Measurements from ENCODE around the gene SLC37A1.

Gene SLC37A1

DNA sequence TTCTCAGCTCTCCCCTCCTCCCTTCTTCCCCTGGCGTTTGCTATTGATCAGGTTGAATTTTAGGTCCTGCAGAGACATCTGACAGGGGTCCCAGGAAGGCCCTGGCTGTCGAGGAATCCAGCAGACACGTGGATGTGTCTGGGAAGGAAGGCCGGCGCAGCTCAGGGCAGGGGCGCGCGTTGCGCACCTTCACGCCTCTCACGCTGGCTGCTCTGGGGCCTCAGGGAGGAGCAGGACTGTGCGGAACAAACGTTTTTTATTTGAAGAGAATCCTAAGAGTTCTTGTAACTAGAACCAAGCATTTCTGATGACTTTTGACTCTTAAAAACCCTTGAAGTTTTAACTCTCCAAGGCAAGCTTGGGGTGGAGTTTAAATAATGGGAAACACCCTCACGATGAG, 54.2 kb downstream of the SLC37A1 start:
- H3K4me3 ChIP-seq (ENCODE audit: low read depth, low read length) = no peak overlapping the region
- no peaks in the 10 kb centered on the region for H3K4me1 ChIP-seq (ENCODE audit: control insufficient read depth, insufficient read depth, low read length)
- peaks cover 0 to 14% of the 10 kb centered on the region in 2 experiments; a peak in 1 of 3 replicates for H3K36me3 ChIP-seq (ENCODE audit: control insufficient read depth in 2 of 2, insufficient read depth in 1 of 2, low read length in 2 of 2)
- H3K27ac ChIP-seq (ENCODE audit: extremely low read depth, low read depth, low read length) = no peak overlapping the region
- ChIA-PET POLR2A (no interaction called here), CTCF (interaction anchor here (0.7 kb wide), 1 partner anchor 334 kb away, joined by 3 read pairs; no protein-coding TSS in a partner anchor)
- no peak for TF ChIP-seq ZBTB21 (tag by site-specific recombination; IDR thresholded peaks at IDR 0.05)
- no peak for TF ChIP-seq ZNF274 (IDR thresholded peaks at IDR 0.05; ENCODE audit: low read length)
- no peak for TF ChIP-seq ZNF274 (tag by site-specific recombination; IDR thresholded peaks at IDR 0.05; ENCODE audit: borderline replicate concordance)
- TF ChIP-seq, protein P1, sequence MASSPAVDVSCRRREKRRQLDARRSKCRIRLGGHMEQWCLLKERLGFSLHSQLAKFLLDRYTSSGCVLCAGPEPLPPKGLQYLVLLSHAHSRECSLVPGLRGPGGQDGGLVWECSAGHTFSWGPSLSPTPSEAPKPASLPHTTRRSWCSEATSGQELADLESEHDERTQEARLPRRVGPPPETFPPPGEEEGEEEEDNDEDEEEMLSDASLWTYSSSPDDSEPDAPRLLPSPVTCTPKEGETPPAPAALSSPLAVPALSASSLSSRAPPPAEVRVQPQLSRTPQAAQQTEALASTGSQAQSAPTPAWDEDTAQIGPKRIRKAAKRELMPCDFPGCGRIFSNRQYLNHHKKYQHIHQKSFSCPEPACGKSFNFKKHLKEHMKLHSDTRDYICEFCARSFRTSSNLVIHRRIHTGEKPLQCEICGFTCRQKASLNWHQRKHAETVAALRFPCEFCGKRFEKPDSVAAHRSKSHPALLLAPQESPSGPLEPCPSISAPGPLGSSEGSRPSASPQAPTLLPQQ (tag by site-specific recombination; IDR thresholded peaks at IDR 0.05) = no peak
- TF ChIP-seq, protein P2, sequence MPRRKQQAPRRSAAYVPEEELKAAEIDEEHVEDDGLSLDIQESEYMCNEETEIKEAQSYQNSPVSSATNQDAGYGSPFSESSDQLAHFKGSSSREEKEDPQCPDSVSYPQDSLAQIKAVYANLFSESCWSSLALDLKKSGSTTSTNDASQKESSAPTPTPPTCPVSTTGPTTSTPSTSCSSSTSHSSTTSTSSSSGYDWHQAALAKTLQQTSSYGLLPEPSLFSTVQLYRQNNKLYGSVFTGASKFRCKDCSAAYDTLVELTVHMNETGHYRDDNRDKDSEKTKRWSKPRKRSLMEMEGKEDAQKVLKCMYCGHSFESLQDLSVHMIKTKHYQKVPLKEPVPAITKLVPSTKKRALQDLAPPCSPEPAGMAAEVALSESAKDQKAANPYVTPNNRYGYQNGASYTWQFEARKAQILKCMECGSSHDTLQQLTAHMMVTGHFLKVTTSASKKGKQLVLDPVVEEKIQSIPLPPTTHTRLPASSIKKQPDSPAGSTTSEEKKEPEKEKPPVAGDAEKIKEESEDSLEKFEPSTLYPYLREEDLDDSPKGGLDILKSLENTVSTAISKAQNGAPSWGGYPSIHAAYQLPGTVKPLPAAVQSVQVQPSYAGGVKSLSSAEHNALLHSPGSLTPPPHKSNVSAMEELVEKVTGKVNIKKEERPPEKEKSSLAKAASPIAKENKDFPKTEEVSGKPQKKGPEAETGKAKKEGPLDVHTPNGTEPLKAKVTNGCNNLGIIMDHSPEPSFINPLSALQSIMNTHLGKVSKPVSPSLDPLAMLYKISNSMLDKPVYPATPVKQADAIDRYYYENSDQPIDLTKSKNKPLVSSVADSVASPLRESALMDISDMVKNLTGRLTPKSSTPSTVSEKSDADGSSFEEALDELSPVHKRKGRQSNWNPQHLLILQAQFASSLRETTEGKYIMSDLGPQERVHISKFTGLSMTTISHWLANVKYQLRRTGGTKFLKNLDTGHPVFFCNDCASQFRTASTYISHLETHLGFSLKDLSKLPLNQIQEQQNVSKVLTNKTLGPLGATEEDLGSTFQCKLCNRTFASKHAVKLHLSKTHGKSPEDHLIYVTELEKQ (tag by site-specific recombination; IDR thresholded peaks at IDR 0.05; ENCODE audit: borderline replicate concordance) = no peak
- TF ChIP-seq ZSCAN23 (tag by site-specific recombination; IDR thresholded peaks at IDR 0.05) = no peak
- TF ChIP-seq SCRT1 (tag by site-specific recombination; IDR thresholded peaks at IDR 0.05; ENCODE audit: borderline replicate concordance) = no peak
- TF ChIP-seq ZNF623 (tag by site-specific recombination; IDR thresholded peaks at IDR 0.05) = no peak
- no peak for TF ChIP-seq ZNF335 (tag by site-specific recombination; conservative IDR thresholded peaks at IDR 0.05)
- TF ChIP-seq ZFP37 (tag by site-specific recombination; IDR thresholded peaks at IDR 0.05) = no peak
- TF ChIP-seq GFI1B (tag by site-specific recombination; IDR thresholded peaks at IDR 0.05) = no peak
- TF ChIP-seq ZNF112 (tag by site-specific recombination; IDR thresholded peaks at IDR 0.05) = no peak
- TF ChIP-seq, protein P3, sequence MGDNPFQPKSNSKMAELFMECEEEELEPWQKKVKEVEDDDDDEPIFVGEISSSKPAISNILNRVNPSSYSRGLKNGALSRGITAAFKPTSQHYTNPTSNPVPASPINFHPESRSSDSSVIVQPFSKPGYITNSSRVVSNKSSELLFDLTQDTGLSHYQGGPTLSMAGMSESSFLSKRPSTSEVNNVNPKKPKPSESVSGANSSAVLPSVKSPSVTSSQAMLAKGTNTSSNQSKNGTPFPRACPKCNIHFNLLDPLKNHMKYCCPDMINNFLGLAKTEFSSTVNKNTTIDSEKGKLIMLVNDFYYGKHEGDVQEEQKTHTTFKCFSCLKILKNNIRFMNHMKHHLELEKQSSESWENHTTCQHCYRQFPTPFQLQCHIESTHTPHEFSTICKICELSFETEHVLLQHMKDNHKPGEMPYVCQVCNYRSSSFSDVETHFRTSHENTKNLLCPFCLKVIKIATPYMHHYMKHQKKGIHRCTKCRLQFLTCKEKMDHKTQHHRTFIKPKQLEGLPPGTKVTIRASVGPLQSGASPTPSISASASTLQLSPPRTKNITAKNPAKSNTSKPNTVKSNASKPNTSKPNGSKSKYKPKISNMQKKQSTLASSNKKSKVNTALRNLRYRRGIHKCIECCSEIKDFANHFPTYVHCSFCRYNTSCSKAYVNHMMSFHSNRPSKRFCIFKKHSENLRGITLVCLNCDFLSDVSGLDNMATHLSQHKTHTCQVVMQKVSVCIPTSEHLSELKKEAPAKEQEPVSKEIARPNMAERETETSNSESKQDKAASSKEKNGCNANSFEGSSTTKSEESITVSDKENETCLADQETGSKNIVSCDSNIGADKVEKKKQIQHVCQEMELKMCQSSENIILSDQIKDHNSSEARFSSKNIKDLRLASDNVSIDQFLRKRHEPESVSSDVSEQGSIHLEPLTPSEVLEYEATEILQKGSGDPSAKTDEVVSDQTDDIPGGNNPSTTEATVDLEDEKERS (tag by site-specific recombination; IDR thresholded peaks at IDR 0.05) = no peak
- no peak for TF ChIP-seq ZNF426 (tag by site-specific recombination; IDR thresholded peaks at IDR 0.05)
- no peak for TF ChIP-seq ZNF114 (tag by site-specific recombination; IDR thresholded peaks at IDR 0.05)
- TF ChIP-seq TCF7L2 (IDR thresholded peaks at IDR 0.05; ENCODE audit: borderline replicate concordance, low read depth, low read length) = no peak
- TF ChIP-seq ZBTB8A (tag by site-specific recombination; IDR thresholded peaks at IDR 0.05) = no peak
- no peak for TF ChIP-seq ZFP3 (tag by site-specific recombination; IDR thresholded peaks at IDR 0.05; ENCODE audit: low read depth)
- no peaks in the 10 kb centered on the region for H3K9me3 ChIP-seq (ENCODE audit: control insufficient read depth, insufficient read depth, low read depth, low read length)

DNA sequence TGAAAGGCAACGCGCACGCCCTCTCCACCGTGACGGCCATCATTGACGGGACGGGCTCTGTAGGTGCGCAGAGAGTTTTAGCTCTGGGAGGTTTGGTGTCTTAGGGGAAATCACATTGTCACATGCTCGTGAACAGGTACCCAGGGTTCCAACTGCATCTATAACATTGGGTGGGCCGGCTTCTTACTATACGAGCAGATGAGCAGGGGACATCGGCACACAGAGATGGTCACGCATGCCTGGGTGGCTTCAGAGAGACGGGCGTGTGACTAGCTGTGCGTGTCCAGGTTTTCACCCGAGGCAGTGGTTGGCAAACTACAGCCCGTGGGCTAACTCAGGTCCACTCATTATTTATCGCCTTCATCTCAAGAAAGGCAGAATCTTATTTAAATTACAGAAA, 54.7 kb downstream of the SLC37A1 start:
- Histone ChIP-seq H3K36me3 (ENCODE audit: control insufficient read depth in 2 of 2, insufficient read depth in 1 of 2, low read length in 2 of 2) (peaks cover 0 to 14% of the 10 kb centered on the region in 2 experiments; a peak in 1 of 3 replicates), H3K4me3 (ENCODE audit: low read depth, low read length) (no peak overlapping the region), H3K4me1 (ENCODE audit: control insufficient read depth, insufficient read depth, low read length) (no peaks in the 10 kb centered on the region), H3K27ac (ENCODE audit: extremely low read depth, low read depth, low read length) (no peak overlapping the region), H3K9me3 (ENCODE audit: control insufficient read depth, insufficient read depth, low read depth, low read length) (no peaks in the 10 kb centered on the region)
- ChIA-PET POLR2A (no interaction called here), CTCF (no interaction called here)
- TF ChIP-seq ZNF335 (tag by site-specific recombination; conservative IDR thresholded peaks at IDR 0.05) (no peak), ZNF292 (tag by site-specific recombination; IDR thresholded peaks at IDR 0.05; ENCODE audit: borderline replicate concordance, low read depth) (no peak), ZNF350 (tag by site-specific recombination; IDR thresholded peaks at IDR 0.05) (no peak), ZNF600 (tag by site-specific recombination; IDR thresholded peaks at IDR 0.05) (no peak), ZNF138 (tag by site-specific recombination; IDR thresholded peaks at IDR 0.05; ENCODE audit: borderline replicate concordance) (no peak), IKZF3 (tag by site-specific recombination; IDR thresholded peaks at IDR 0.05) (no peak), ZNF548 (tag by site-specific recombination; IDR thresholded peaks at IDR 0.05) (no peak)
- TF ChIP-seq, protein P4, sequence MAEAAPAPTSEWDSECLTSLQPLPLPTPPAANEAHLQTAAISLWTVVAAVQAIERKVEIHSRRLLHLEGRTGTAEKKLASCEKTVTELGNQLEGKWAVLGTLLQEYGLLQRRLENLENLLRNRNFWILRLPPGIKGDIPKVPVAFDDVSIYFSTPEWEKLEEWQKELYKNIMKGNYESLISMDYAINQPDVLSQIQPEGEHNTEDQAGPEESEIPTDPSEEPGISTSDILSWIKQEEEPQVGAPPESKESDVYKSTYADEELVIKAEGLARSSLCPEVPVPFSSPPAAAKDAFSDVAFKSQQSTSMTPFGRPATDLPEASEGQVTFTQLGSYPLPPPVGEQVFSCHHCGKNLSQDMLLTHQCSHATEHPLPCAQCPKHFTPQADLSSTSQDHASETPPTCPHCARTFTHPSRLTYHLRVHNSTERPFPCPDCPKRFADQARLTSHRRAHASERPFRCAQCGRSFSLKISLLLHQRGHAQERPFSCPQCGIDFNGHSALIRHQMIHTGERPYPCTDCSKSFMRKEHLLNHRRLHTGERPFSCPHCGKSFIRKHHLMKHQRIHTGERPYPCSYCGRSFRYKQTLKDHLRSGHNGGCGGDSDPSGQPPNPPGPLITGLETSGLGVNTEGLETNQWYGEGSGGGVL (tag by site-specific recombination; IDR thresholded peaks at IDR 0.05) = no peak
- TF ChIP-seq, protein P5, sequence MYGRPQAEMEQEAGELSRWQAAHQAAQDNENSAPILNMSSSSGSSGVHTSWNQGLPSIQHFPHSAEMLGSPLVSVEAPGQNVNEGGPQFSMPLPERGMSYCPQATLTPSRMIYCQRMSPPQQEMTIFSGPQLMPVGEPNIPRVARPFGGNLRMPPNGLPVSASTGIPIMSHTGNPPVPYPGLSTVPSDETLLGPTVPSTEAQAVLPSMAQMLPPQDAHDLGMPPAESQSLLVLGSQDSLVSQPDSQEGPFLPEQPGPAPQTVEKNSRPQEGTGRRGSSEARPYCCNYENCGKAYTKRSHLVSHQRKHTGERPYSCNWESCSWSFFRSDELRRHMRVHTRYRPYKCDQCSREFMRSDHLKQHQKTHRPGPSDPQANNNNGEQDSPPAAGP (tag by site-specific recombination; IDR thresholded peaks at IDR 0.05) = no peak
